Measurements from ENCODE around the gene SCN8A.
A peak's percentile ranks its signal among the peaks of the same experiment; 100 is the strongest.
"Not testable (repeated sequence)": the region's sequence is repeated elsewhere in the genome, so short reads cannot be mapped to it uniquely, and the experiment has no call there.

SCN8A gene

DNA sequence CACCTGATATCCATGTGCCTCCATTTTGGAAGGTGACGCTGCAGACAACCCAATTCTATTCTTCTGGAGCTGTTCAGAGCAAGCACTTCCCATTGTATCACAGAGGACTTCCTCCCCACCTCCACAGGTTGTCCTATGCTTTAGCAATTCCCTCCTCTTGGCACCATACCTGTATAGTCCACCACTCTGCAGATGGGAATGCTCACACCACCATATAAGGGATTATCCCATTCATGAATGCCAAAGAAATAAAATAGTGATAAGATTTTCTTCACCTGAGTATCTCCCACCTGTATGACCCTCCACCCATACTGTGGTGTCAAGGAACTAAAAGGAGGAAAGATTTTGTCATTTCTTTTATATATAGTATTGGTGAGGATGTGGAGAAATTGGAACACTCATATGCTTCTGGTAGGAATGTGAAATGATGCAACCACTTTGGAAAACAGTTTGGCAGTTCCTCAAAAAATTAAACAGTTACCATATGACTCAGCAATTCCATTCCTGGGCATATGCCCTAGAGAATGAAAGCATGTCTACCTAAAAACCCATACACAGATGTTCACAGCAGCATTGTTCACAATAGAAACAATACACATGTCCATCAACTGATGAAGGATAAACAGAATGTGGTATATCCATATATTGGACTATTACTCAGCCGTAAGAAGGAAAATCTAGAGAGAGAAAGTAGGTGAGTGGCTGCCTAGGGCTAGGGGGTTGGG lies 182.3 kb downstream of the SCN8A start:
- DNase-seq (ENCODE audit: low read depth): peak; percentile 63

DNA sequence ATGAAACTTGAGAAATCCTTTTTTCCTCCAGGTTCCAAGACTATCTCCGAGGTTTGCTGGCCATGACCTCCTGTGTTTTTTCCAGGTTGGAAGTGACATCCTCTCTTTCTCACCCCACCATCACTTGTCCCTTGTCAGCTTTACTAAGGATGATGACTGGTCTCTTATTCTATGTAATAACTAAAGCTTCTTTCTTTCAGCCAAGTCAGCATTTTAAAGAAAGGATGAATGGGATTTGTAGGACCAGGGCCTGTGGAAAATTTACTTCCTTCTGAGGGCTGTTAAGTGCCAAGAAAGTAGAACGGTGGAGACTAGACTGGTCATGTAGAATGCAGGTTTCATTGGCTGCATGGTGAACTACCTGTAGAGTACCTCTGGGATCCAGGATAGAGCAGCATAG lies 183.9 kb downstream of the SCN8A start:
- DNase-seq (ENCODE audit: low read depth): no peak

DNA sequence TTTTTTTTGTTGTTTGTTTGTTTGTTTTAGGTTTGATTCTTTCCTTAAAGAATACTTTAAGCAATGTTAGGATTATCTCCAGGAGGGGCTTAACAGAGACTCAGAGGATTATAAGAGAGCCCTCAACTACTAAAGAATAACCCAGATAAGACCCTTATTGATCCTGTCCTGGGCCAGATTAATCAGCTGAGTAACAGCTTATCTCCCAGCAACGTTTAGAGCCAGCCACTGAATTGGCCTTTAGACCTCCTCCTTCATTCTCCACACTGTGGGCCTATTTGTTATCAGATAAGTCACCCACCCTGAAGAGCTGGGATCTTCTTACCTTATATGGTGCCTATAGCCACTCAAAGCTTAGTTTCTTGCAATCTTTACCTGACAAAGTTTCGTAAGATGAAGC lies 186.4 kb downstream of the SCN8A start:
- DNase-seq (ENCODE audit: low read depth): no peak

GRCh38 chr12:51777973-51778372 lies 186.9 kb downstream of the SCN8A start:
- DNase-seq (ENCODE audit: low read depth): no peak

DNA sequence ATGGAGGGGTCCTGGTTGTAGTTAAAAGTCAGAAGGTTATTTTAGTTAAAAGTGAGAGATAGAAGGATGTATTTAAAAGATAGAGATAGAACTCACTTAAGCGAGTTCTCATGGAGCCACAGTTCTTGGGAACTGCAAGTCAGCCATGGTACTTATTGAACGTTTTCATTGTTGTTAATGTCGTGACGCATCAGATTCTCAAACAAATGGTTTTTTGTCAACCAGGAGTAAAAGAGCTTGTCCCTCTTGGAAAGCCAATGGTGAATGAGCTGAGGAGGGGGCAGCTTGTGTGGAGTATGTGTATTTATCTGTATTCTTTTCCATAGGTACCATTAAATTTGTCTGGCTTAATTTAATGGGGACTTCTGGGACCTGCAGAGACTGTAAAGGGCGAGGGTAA lies 188.8 kb downstream of the SCN8A start:
- DNase-seq (ENCODE audit: low read depth): no peak

DNA sequence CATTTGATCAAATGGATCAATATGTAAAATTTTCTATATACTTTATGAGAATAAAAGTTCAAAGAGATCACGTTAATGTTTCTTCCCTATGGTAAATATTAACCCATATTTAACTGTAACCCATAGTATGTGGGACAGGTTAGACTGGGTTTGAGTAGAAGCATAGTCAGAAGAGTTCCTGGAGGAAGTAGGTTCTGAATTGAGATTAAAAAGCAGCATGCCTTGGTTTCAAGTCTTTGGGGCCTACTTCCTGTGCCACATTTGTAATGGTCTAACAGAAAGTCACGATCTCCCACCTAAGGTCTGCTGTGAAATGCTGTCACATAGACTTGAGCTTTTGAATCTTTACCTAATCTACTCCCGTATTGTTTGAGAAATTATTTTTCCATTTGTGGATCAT lies 193.7 kb downstream of the SCN8A start:
- DNase-seq (ENCODE audit: low read depth): no peak

DNA sequence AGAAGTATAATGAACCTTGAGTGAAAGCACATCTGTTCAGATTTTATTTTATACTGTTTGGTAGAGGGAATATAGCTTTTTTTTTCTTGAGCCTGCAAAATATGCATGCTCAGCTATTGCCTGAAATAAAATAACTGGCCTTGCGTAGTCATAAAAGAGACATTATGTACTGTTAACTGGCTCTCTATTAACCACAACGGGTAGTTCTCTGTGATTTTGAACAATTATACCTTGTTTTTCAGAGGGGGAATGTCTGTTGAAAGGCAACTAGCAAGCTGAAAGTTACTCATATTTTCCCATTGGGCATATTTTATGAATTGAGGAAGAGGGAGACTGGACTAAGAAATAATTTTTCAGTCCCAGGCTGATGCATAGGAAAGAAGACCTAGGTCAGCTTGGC lies 194.9 kb downstream of the SCN8A start:
- no peak for DNase-seq (ENCODE audit: low read depth)

DNA sequence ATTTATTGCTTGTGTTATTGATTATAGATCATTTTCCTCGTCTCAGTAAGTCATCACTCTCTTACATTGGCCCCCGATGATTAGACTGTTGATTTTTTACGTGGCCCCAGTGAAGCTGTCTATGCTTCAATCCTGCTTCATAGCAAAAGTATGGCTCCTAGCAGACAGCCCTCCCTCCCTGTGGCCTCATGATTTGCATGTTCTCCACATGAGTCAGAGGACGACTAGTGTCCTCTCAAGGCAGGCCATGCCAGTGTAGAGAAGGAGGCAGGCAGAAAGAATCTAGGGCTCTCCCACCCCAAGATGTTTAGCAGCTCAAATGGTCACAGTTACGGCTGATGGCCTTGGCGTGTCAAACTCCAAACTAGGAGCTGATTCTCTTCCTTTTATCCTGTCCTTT lies 197.8 kb downstream of the SCN8A start:
- peak; percentile 66 for DNase-seq (ENCODE audit: low read depth)

- DNase-seq (ENCODE audit: low read depth): no peak
Measured at GRCh38 chr12:51792417-51792816, 201.4 kb downstream of the SCN8A start.

- no peak for DNase-seq (ENCODE audit: low read depth)
Measured at GRCh38 chr12:51793201-51793600, 202.2 kb downstream of the SCN8A start.

- no peak for DNase-seq (ENCODE audit: low read depth)
Measured at GRCh38 chr12:51797301-51797700, 206.3 kb downstream of the SCN8A start.

GRCh38 chr12:51798051-51798450 lies 207.0 kb downstream of the SCN8A start:
- not testable (repeated sequence) for DNase-seq (ENCODE audit: low read depth)

- DNase-seq (ENCODE audit: low read depth): no peak
Measured at GRCh38 chr12:51798501-51798900, 207.5 kb downstream of the SCN8A start.

- DNase-seq (ENCODE audit: low read depth): no peak
Measured at GRCh38 chr12:51801027-51801426, 210.0 kb downstream of the SCN8A start.

DNA sequence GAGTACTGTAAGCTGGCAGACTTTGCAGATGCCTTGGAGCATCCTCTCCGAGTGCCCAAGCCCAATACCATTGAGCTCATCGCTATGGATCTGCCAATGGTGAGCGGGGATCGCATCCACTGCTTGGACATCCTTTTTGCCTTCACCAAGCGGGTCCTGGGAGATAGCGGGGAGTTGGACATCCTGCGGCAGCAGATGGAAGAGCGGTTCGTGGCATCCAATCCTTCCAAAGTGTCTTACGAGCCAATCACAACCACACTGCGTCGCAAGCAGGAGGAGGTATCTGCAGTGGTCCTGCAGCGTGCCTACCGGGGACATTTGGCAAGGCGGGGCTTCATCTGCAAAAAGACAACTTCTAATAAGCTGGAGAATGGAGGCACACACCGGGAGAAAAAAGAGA lies 215.9 kb downstream of the SCN8A start:
- DNase-seq (ENCODE audit: low read depth): no peak

DNA sequence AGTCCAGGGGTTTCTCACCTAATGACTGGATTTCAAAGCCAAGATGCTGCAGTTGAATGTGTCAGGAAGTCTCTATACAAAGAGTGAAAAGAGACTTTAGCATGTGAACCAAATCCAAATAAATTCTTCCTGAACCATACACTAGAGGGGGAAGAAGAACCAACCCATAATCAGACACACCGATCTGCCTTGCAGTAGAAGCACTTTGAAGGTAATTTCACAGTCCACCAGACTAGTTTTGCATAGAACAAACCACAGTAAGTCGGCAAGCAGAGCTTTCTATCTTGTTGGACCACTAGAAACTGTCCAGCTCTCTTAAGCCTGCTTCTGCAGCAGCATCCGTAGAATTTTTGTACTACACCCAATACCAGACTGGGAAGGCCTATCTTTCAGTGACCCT lies 218.2 kb downstream of the SCN8A start:
- DNase-seq (ENCODE audit: low read depth): no peak

DNA sequence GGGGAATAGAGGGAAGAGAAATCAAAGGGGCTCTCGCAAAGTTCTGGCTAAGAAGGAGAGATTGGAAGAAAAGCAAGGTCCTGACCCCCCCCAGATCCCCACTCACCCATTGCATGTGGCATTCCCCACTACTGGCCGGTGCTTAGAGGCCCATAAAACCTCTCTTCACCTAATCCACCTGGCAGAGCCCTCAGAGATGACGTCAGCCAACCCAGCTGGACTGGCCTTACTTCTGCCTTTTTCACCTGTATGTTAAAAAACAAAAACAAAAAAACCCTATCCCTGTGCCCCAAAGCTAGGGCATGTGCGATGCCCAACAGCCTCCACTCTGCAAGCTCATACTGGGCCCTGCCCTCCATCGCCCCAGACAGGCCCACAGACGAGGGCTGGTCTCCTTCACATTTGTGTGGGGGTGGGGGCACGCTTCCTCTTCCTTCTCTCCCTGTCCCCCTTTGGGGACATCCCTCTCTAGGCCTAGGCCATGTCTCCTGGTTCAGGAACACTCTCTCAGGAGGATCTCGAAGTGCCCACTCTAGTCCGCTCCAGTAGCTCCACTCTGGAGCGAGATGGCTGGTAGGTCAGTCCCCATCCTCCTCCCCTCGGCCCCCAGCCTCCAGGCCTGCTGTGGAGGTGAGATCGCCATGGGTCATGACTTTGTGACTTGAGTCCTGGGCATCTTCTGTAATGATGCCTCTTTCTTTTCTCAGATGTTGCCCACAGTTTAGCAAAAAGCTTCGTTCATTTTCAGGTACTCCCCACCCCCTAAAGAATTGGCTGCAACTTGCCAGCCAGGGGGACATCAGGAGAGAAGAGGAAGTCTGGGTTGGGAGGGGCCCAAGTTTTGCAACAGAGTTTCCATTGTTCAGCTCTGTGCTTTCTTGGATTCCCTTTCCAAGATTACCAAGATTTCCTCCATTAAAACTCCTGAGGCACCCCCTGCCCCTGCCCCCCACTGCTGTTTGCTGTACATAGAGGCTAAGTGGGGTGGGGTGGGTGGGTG lies 220.5 kb downstream of the SCN8A start:
- no peak for DNase-seq (ENCODE audit: low read depth)

GRCh38 chr12:51812871-51813270 lies 221.8 kb downstream of the SCN8A start:
- DNase-seq (ENCODE audit: low read depth): no peak

- DNase-seq (ENCODE audit: low read depth): no peak
Measured at GRCh38 chr12:51813931-51814310, 222.9 kb downstream of the SCN8A start.

DNA sequence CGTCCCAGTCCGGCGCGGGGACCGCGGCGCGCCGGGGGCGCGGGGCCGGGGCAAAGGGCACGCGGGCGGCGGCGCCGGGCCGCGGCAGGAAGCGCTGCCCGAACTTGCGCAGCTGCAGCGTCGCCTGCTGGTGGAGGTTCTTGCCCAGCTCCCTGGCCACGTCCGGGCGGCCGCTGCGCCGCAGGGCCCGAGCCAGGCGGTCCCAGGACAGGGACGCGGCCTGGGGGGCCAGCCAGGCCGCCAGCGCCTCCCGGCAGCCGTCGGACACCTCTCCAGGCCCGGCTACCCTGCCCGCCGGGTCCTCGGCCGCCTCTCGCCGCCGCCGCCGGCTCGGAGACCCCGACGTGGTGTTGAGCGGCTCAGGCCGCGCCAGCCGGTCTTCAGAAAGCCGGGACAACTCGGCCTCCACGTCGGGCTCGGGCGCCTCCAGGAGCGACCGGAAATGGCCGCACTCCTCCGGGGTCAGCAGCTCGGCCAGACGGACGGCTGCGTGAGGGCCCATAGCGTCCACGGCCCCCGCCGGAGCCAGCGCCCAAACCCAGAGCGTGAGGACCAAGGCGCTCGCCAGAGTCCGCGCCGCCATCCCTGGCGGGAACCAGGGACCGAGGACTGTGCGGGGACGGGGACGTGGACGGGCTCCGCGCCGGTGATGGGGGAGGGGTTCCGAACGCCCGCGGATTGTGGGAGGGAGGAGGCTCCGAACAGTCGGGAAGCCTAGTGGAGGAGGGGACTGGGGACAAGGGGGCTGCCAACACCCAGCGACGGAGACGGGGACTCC lies 223.5 kb downstream of the SCN8A start:
- DNase-seq (ENCODE audit: low read depth): no peak

GRCh38 chr12:51815571-51815970 lies 224.5 kb downstream of the SCN8A start:
- DNase-seq (ENCODE audit: low read depth): no peak
